Smooth muscle cell (in vitro differentiated cells): ENCODE measurements around the gene CAPZB. TPM values are rescaled to one million over a fixed set of nuclear protein-coding genes. Genes with fewer than 3 reads are reported as not detected.

Source experiments
- DNase-seq: peaks from one replicate; lab custom pipeline; 2025; ENCODE audit not compliant: unreplicated experiment; lab: John Stamatoyannopoulos, UW
- H2AFZ ChIP-seq: fragments of 200-600 bp; sonication (generic); 2 replicates; pipeline ENCODE4 v1.6.0; 2016; ENCODE audit warnings: antibody characterized with exemption, low read depth, mild to moderate bottlenecking
- H3F3A ChIP-seq: fragments of 200-600 bp; sonication (generic); 2 replicates; pipeline ENCODE4 v1.6.0; 2017; ENCODE audit warnings: antibody characterized with exemption, low read depth
- H3K27ac ChIP-seq: fragments of 200-600 bp; sonication (generic); 2 replicates; pipeline ENCODE4 v1.5.1; 2016; ENCODE audit warnings: low read depth, mild to moderate bottlenecking
- H3K27me3 ChIP-seq: fragments of 200-600 bp; sonication (generic); 2 replicates; pipeline ENCODE4 v1.6.1; 2016; ENCODE audit warnings: low read depth, mild to moderate bottlenecking
- H3K36me3 ChIP-seq: fragments of 200-600 bp; sonication (generic); 2 replicates; pipeline ENCODE4 v1.5.1; 2016; ENCODE audit warnings: low read depth
- H3K4me1 ChIP-seq: fragments of 200-600 bp; sonication (generic); 2 replicates; pipeline ENCODE4 v1.5.1; 2016; ENCODE audit warnings: low read depth
- H3K4me2 ChIP-seq: fragments of 200-600 bp; sonication (generic); 2 replicates; pipeline ENCODE4 v1.6.0; 2016; ENCODE audit warnings: mild to moderate bottlenecking
- H3K4me3 ChIP-seq: fragments of 200-600 bp; sonication (generic); 2 replicates; pipeline ENCODE4 v1.5.1; 2016; ENCODE audit warnings: mild to moderate bottlenecking
- H3K79me2 ChIP-seq: fragments of 200-600 bp; sonication (generic); 2 replicates; pipeline ENCODE4 v1.6.0; 2016; ENCODE audit warnings: low read depth, mild to moderate bottlenecking
- H3K9ac ChIP-seq: fragments of 200-600 bp; sonication (generic); 2 replicates; pipeline ENCODE4 v1.6.0; 2016; ENCODE audit warnings: low read depth
- H3K9me3 ChIP-seq: fragments of 200-600 bp; sonication (generic); replicated peaks from 2 replicates; pipeline ENCODE4 v1.5.1; 2016; ENCODE audit warnings: low read depth
- H4K20me1 ChIP-seq: fragments of 200-600 bp; sonication (generic); 2 replicates; pipeline ENCODE4 v1.6.0; 2016; ENCODE audit warnings: low read depth
- CTCF ChIP-seq: fragments of 200-600 bp; sonication (generic); IDR thresholded peaks from 2 replicates; pipeline ENCODE4 v1.5.1; 2017; ENCODE audit warnings: borderline replicate concordance, mild to moderate bottlenecking, antibody characterized with exemption; ENCODE audit not compliant: insufficient read depth, poor library complexity, severe bottlenecking
- WGBS: methylation state at CpG from one replicate; pipeline ENCODE4 v1.1.7; 2016; ENCODE audit warnings: low lambda C conversion rate; 5-methylcytosine and 5-hydroxymethylcytosine counted together
- polyA plus RNA-seq: library from polyadenylated mRNA; unstranded; fragments of >200 nt; fragmentation: Nextera tagmentation; extraction: Ambion mirVana; gene quantifications from 2 replicates; pipeline ENCODE4 v1.2.1, GENCODE V29; 2016
- total RNA-seq: library from RNA; depleted of rRNA; stranded (reverse); fragments of >200 nt; gene quantifications from 2 replicates; pipeline ENCODE4 v1.2.3, GENCODE V29; 2014

The CAPZB gene
- total and polyA plus RNA-seq, 2 experiments from 2014 or later = 205 to 405 TPM

- no peak for TF ChIP-seq CTCF
- no peak for DNase-seq
- Histone ChIP-seq H3K4me2 (no peak overlapping the region), H3K27me3 (no peaks in the 10 kb centered on the region), H4K20me1 (peaks cover 28% of the 10 kb centered on the region), H3K27ac (no peak overlapping the region), H3K4me1 (peaks cover 3% of the 10 kb centered on the region), H3F3A (no peaks in the 10 kb centered on the region), H3K36me3 (no peaks in the 10 kb centered on the region), H3K9ac (no peak overlapping the region), H3K9me3 (no peaks in the 10 kb centered on the region), H3K79me2 (peaks cover 4% of the 10 kb centered on the region), H2AFZ (no peak overlapping the region), H3K4me3 (no peak overlapping the region)
- WGBS = 88% methylated on average over 6 of the region's 6 CpGs
Observed at GRCh38 chr1:19309123-19309813, 176.1 kb downstream of the CAPZB start.

- 77% methylated on average over 3 of the region's 3 CpGs for WGBS
- H3K27me3 ChIP-seq = no peaks in the 10 kb centered on the region
- H4K20me1 ChIP-seq = peaks cover 28% of the 10 kb centered on the region
- H3K4me1 ChIP-seq = peaks cover 3% of the 10 kb centered on the region
- H3K27ac ChIP-seq = no peak overlapping the region
- no peaks in the 10 kb centered on the region for H3K9me3 ChIP-seq
- H3K79me2 ChIP-seq = peaks cover 4% of the 10 kb centered on the region
- no peak overlapping the region for H3K9ac ChIP-seq
- no peak overlapping the region for H3K4me3 ChIP-seq
- DNase-seq = no peak
- H2AFZ ChIP-seq = no peak overlapping the region
- H3K4me2 ChIP-seq = no peak overlapping the region
- H3K36me3 ChIP-seq = peaks cover 4% of the 10 kb centered on the region
- TF ChIP-seq CTCF = no peak
- H3F3A ChIP-seq = no peaks in the 10 kb centered on the region
Observed at GRCh38 chr1:19308509-19308907, 176.8 kb downstream of the CAPZB start.

GRCh38 chr1:19307794-19308508, 177.4 kb downstream of the CAPZB start:
- Histone ChIP-seq H3K27ac (no peak overlapping the region), H3K9ac (no peak overlapping the region), H3K4me1 (peaks cover 3% of the 10 kb centered on the region), H3K4me2 (no peak overlapping the region), H3K36me3 (peaks cover 6% of the 10 kb centered on the region), H3K4me3 (no peak overlapping the region), H2AFZ (no peak overlapping the region), H4K20me1 (peaks cover 23% of the 10 kb centered on the region), H3K79me2 (peaks cover 4% of the 10 kb centered on the region), H3K9me3 (no peaks in the 10 kb centered on the region), H3F3A (no peaks in the 10 kb centered on the region), H3K27me3 (no peaks in the 10 kb centered on the region)
- 96% methylated on average over 10 of the region's 10 CpGs for WGBS
- DNase-seq = no peak
- no peak for TF ChIP-seq CTCF

GRCh38 chr1:19306941-19307340, 178.4 kb downstream of the CAPZB start:
- Histone ChIP-seq H3F3A (no peaks in the 10 kb centered on the region), H3K27me3 (no peaks in the 10 kb centered on the region), H3K4me3 (no peak overlapping the region), H4K20me1 (peaks cover 23% of the 10 kb centered on the region), H3K9me3 (no peaks in the 10 kb centered on the region), H3K79me2 (peaks cover 4% of the 10 kb centered on the region), H2AFZ (no peak overlapping the region), H3K27ac (no peak overlapping the region), H3K4me2 (no peak overlapping the region), H3K9ac (no peak overlapping the region), H3K4me1 (peaks cover 3% of the 10 kb centered on the region), H3K36me3 (peaks cover 6% of the 10 kb centered on the region)
- no peak for DNase-seq
- 95% methylated on average over 6 of the region's 6 CpGs for WGBS
- no peak for TF ChIP-seq CTCF
